H1 (cell line): Measurements from ENCODE around the gene TSSC4. TPM values are rescaled to one million over a fixed set of nuclear protein-coding genes. Genes with fewer than 3 reads are reported as not detected.

Experiments used
- CTCF ChIA-PET: fragments of 300-600 bp; sonication (Branson Sonifier 250); formaldehyde crosslinking; loops from one replicate; lab custom pipeline; 2021; ENCODE audit not compliant: partially characterized antibody; lab: Charles Lee
- POLR2A ChIA-PET: fragments of 300-600 bp; sonication (Branson Sonifier 250); formaldehyde crosslinking; loops from one replicate; lab custom pipeline; 2021; ENCODE audit warnings: inconsistent platforms; ENCODE audit not compliant: partially characterized antibody; lab: Charles Lee
- DNase-seq, 2 experiments: peaks; one replicate each; pipeline versions ENCODE4 v3.0.0 to v3.0.0-alpha.2; 2010 to 2022; ENCODE audit warnings: low spot score in 2 of 2, low read depth in 1 of 2, mixed read lengths in 1 of 2
- FAIRE-seq: peaks from 2 replicates; lab custom pipeline; 2011; peaks lifted over from hg19 to GRCh38; lab: Jason Lieb, UNC
- H2AFZ ChIP-seq: 2 replicates; pipeline ENCODE4 v1.8.1; 2012; ENCODE audit warnings: low read length, inconsistent platforms
- H2AK5ac ChIP-seq: 2 replicates; pipeline ENCODE4 v1.6.1; 2013; ENCODE audit warnings: low read depth, low read length
- H2BK120ac ChIP-seq: replicated peaks from 2 replicates; pipeline ENCODE3; 2013; ENCODE audit warnings: low read depth, low read length, inconsistent platforms
- H2BK12ac ChIP-seq: 2 replicates; pipeline ENCODE4 v1.6.1; 2013; ENCODE audit warnings: low read depth, low read length
- H2BK15ac ChIP-seq: 2 replicates; pipeline ENCODE4 v1.6.1; 2013; ENCODE audit warnings: low read length
- H2BK20ac ChIP-seq: 2 replicates; pipeline ENCODE4 v1.6.1; 2013; ENCODE audit warnings: low read length
- H2BK5ac ChIP-seq: 2 replicates; pipeline ENCODE4 v1.6.1; 2013; ENCODE audit warnings: low read depth, low read length
- H3K14ac ChIP-seq: 2 replicates; pipeline ENCODE4 v1.6.1; 2013; ENCODE audit warnings: inconsistent platforms; ENCODE audit not compliant: insufficient read length
- H3K18ac ChIP-seq: 2 replicates; pipeline ENCODE4 v1.6.1; 2013; ENCODE audit warnings: low read length; ENCODE audit errors: extremely low read depth
- H3K23ac ChIP-seq: 2 replicates; pipeline ENCODE4 v1.6.1; 2013; ENCODE audit warnings: inconsistent platforms; ENCODE audit not compliant: insufficient read length
- H3K23me2 ChIP-seq: 2 replicates; pipeline ENCODE4 v1.6.1; 2013; ENCODE audit warnings: low read depth, low read length
- H3K27ac ChIP-seq: 2 replicates; pipeline ENCODE4 v1.6.1; 2011; ENCODE audit warnings: low read depth, low read length, inconsistent platforms
- H3K27me3 ChIP-seq, 4 experiments: replicated peaks in 1 of 4; 1 replicate in 1 of 4; 2 replicates in 3 of 4; pipeline versions ENCODE4 v1.6.1 to v1.8.1; 2011 to 2013; ENCODE audit warnings: low read length in 3 of 4, mild to moderate bottlenecking in 3 of 4, inconsistent platforms in 2 of 4, mixed read lengths in 2 of 4, moderate library complexity in 1 of 4; ENCODE audit not compliant: control insufficient read depth in 3 of 4, insufficient read depth in 3 of 4; ENCODE audit errors: extremely low read depth in 1 of 4
- H3K36me3 ChIP-seq, 4 experiments: 2 replicates each; pipeline versions ENCODE4 v1.6.1 to v1.8.1; 2011 to 2013; ENCODE audit warnings: mild to moderate bottlenecking in 4 of 4, low read length in 3 of 4, moderate library complexity in 2 of 4, control low read depth in 1 of 4, inconsistent platforms in 1 of 4; ENCODE audit not compliant: insufficient read depth in 4 of 4, control insufficient read depth in 2 of 4
- H3K4ac ChIP-seq: replicated peaks from 2 replicates; pipeline ENCODE3; 2013; ENCODE audit warnings: low read length, low read depth, mixed read lengths, inconsistent platforms; ENCODE audit not compliant: insufficient read length
- H3K4me1 ChIP-seq, 4 experiments: replicated peaks in 1 of 4; 1 replicate in 1 of 4; 2 replicates in 3 of 4; pipeline versions ENCODE4 v1.6.1 to v1.8.1; 2011 to 2013; ENCODE audit warnings: low read length in 3 of 4, inconsistent platforms in 2 of 4, mixed read lengths in 1 of 4; ENCODE audit not compliant: insufficient read depth in 4 of 4, control insufficient read depth in 3 of 4
- H3K4me2 ChIP-seq, 2 experiments: 2 replicates each; pipeline versions ENCODE4 v1.6.1 to v1.8.1; 2011 to 2013; ENCODE audit warnings: low read depth in 2 of 2, low read length in 2 of 2, control low read depth in 1 of 2, inconsistent platforms in 1 of 2, mild to moderate bottlenecking in 1 of 2; ENCODE audit not compliant: insufficient read depth in 1 of 2
- H3K4me3 ChIP-seq, 4 experiments: fragments of 200-600, 300-600 bp in 1 of 4; sonication (generic), shearing (Covaris generic), sonication (Bioruptor Twin) in 1 of 4; 2 replicates each; pipeline versions ENCODE4 v1.5.1 to v1.8.1; 2011 to 2016; ENCODE audit warnings: low read length in 4 of 4, low read depth in 3 of 4, control low read depth in 2 of 4, inconsistent platforms in 2 of 4, mild to moderate bottlenecking in 2 of 4, mixed read lengths in 1 of 4, moderate library complexity in 1 of 4; ENCODE audit not compliant: insufficient read depth in 2 of 4; ENCODE audit errors: extremely low read depth in 1 of 4
- H3K56ac ChIP-seq: replicated peaks from 2 replicates; pipeline ENCODE3; 2013; ENCODE audit warnings: low read depth, mild to moderate bottlenecking, mixed read lengths, low read length, inconsistent platforms; ENCODE audit not compliant: insufficient read length
- H3K79me1 ChIP-seq: 2 replicates; pipeline ENCODE4 v1.6.1; 2013; ENCODE audit warnings: low read depth, low read length, control low read depth
- H3K79me2 ChIP-seq, 2 experiments: 2 replicates each; pipeline versions ENCODE4 v1.6.1 to v1.8.1; 2012 to 2013; ENCODE audit warnings: low read length in 2 of 2, mild to moderate bottlenecking in 2 of 2, inconsistent platforms in 1 of 2; ENCODE audit not compliant: insufficient read depth in 2 of 2, control insufficient read depth in 1 of 2
- H3K9ac ChIP-seq, 4 experiments: replicated peaks in 1 of 4; 1 replicate in 1 of 4; 2 replicates in 3 of 4; pipeline versions ENCODE4 v1.6.1 to v1.8.1; 2011 to 2013; ENCODE audit warnings: low read depth in 3 of 4, low read length in 3 of 4, control low read depth in 2 of 4, mild to moderate bottlenecking in 2 of 4, moderate library complexity in 2 of 4, inconsistent platforms in 1 of 4; ENCODE audit errors: extremely low read depth in 1 of 4
- H3K9me3 ChIP-seq, 2 experiments: 2 replicates each; pipeline versions ENCODE4 v1.6.1 to v1.8.1; 2012 to 2013; ENCODE audit warnings: mild to moderate bottlenecking in 2 of 2, moderate library complexity in 2 of 2, control low read depth in 1 of 2, inconsistent platforms in 1 of 2, low read depth in 1 of 2, low read length in 1 of 2, mixed read lengths in 1 of 2; ENCODE audit not compliant: insufficient read depth in 2 of 2
- H4K20me1 ChIP-seq, 2 experiments: replicated peaks in 1 of 2; 2 replicates each; pipeline versions ENCODE3 to v1.8.1; 2011 to 2013; ENCODE audit warnings: inconsistent platforms in 2 of 2, low read length in 2 of 2, mild to moderate bottlenecking in 1 of 2; ENCODE audit not compliant: insufficient read depth in 2 of 2, control insufficient read depth in 1 of 2
- H4K5ac ChIP-seq: 2 replicates; pipeline ENCODE4 v1.6.1; 2013; ENCODE audit warnings: low read length, low read depth, mixed read lengths, inconsistent platforms; ENCODE audit not compliant: insufficient read length
- H4K8ac ChIP-seq: 2 replicates; pipeline ENCODE4 v1.8.0; 2013; ENCODE audit warnings: mild to moderate bottlenecking, moderate library complexity, low read length, inconsistent platforms; ENCODE audit not compliant: insufficient read depth; ENCODE audit errors: extremely low read depth
- H4K91ac ChIP-seq: replicated peaks from 2 replicates; pipeline ENCODE3; 2013; ENCODE audit warnings: low read length, mixed read lengths, inconsistent platforms; ENCODE audit not compliant: insufficient read length
- ASH2L ChIP-seq: fragments of 200-600, 300-600 bp; sonication (generic); IDR thresholded peaks from one replicate; pipeline ENCODE4 v1.7.1; 2017; ENCODE audit warnings: low read length
- WGBS, 2 experiments: shearing (Covaris generic) in 1 of 2; methylation state at CpG; one replicate each; pipeline versions ENCODE4 v1.1.6 to v1.1.7; 2013 to 2015; ENCODE audit warnings: low lambda C conversion rate in 2 of 2, mixed read lengths in 2 of 2, inconsistent platforms in 1 of 2, low coverage in 1 of 2, missing lambda C conversion rate in 1 of 2; ENCODE audit not compliant: insufficient replicate concordance in 2 of 2, insufficient coverage in 1 of 2, insufficient read length in 1 of 2; ENCODE audit errors: extremely low coverage in 1 of 2, missing lambda C conversion rate in 1 of 2; 5-methylcytosine and 5-hydroxymethylcytosine counted together
- polyA plus RNA-seq, 7 experiments: library from polyadenylated mRNA; depleted of rRNA in 3 of 7; stranded (reverse) in 5 of 7; unstranded in 2 of 7; fragments of >200 nt in 5 of 7; fragments of 200-250 nt in 2 of 7; gene quantifications; 1 replicate in 5 of 7; 2 replicates in 1 of 7; 4 replicates in 1 of 7; pipeline versions ENCODE4 v1.2.1 to v1.2.3, GENCODE V29; 2011 to 2013; ENCODE audit warnings: missing spikeins in 2 of 7, mixed read lengths in 2 of 7
- total RNA-seq: library from RNA; stranded (reverse); fragmentation: NEBNext Ultra II Directional; extraction: Animal tissue kit (Norgen Biotek cat#: 25700); gene quantifications from 2 replicates; pipeline ENCODE4 v1.2.1, GENCODE V29; 2021

TSSC4 gene
- total and polyA plus RNA-seq, 2 of the 8 experiments (the other 6 are each of a cell fraction or from before 2014, with no cell fraction given), result 34.0 to 39.3 TPM

- Histone ChIP-seq H3K79me1 (no peaks in the 10 kb centered on the region), H3K4me3 (no peak overlapping the region), H3K4me2 (no peak overlapping the region), H2BK12ac (no peak overlapping the region), H2BK120ac (no peak overlapping the region), H3K27me3 (no peaks in the 10 kb centered on the region; a peak in 1 of 7 replicates), H2BK5ac (no peak overlapping the region), H3K14ac (no peak overlapping the region), H2BK20ac (no peak overlapping the region), H3K79me2 (no peaks in the 10 kb centered on the region), H2AK5ac (no peak overlapping the region), H4K91ac (no peak overlapping the region), H2AFZ (no peak overlapping the region), H3K27ac (no peak overlapping the region), H4K5ac (no peak overlapping the region), H2BK15ac (no peak overlapping the region), H3K9ac (no peak overlapping the region), H4K8ac (no peak overlapping the region), H3K9me3 (no peaks in the 10 kb centered on the region), H3K18ac (no peak overlapping the region), H3K23me2 (no peaks in the 10 kb centered on the region), H3K23ac (no peak overlapping the region), H3K4ac (no peak overlapping the region), H3K56ac (no peak overlapping the region), H3K4me1 (no peaks in the 10 kb centered on the region), H4K20me1 (peaks cover 0 to 3% of the 10 kb centered on the region in 2 experiments), H3K36me3 (no peaks in the 10 kb centered on the region)
- DNase-seq (no peak), FAIRE-seq (no peak)
- 89% methylated on average over 6 of the region's 9 CpGs; no CpG with 5 or more reads in 1 of the 2 experiments for WGBS, 2 experiments
- POLR2A ChIA-PET, result interaction anchor here (1.0 to 3.8 kb wide), 2 partner anchors 10 to 34 kb away, joined by 5 to 18 read pairs; partner anchors contain the start of genes CD81 and TSSC4
- CTCF ChIA-PET, result interaction anchor here (0.7 to 14.1 kb wide), 5 partner anchors 9 to 240 kb away, joined by 3 to 196 read pairs (median 13); partner anchors contain the start of gene TSSC4
- TF ChIP-seq ASH2L, result no peak
Measured at GRCh38 chr11:2410616-2411015, 10.1 kb downstream of the TSSC4 start.
